ENCODE results near the gene LIN7C. TPM values are rescaled to one million over a fixed set of nuclear protein-coding genes. Genes with fewer than 3 reads are reported as not detected.
A peak's percentile ranks its signal among the peaks of the same experiment; 100 is the strongest.

Gene LIN7C
- total and polyA plus RNA-seq, 2 of the 13 experiments (the other 11 are each of a cell fraction or from before 2014, with no cell fraction given), result 14.8 to 37.2 TPM

GRCh38 chr11:27467181-27467913 is 39.2 kb downstream of the LIN7C start:
- FAIRE-seq (peak; percentile 61), DNase-seq (ENCODE audit: low spot score) (peak; percentile 86), ATAC-seq (peak; percentile 41; the same call in 2 of the 3 replicates)
- 42% methylated on average over 13 of the region's 13 CpGs for WGBS (ENCODE audit: low lambda C conversion rate)
- Histone ChIP-seq H4K20me1 (ENCODE audit: insufficient read depth, low read length) (peaks cover 8% of the 10 kb centered on the region), H3K27ac (ENCODE audit: extremely low read length, insufficient read depth, low read length) (peak overlapping the region; percentile 90), H3K36me3 (replicated peaks in 1 of 2; ENCODE audit: control insufficient read depth in 1 of 2, insufficient read depth in 2 of 2, low read length in 2 of 2) (peaks cover 0 to 1% of the 10 kb centered on the region in 2 experiments; a peak in 1 of 5 replicates), H3K4me1 (ENCODE audit: insufficient read depth, low read length) (peaks cover 66% of the 10 kb centered on the region), H3K9me3 (ENCODE audit: low read length) (no peaks in the 10 kb centered on the region), H3K79me2 (ENCODE audit: insufficient read depth, low read length) (peaks cover 97% of the 10 kb centered on the region), H3K9ac (ENCODE audit: insufficient read depth, low read depth, low read length) (peak overlapping the region; percentile 90), H3K4me3 (replicated peaks in 1 of 3; ENCODE audit: insufficient read depth in 1 of 3, low read depth in 2 of 3, low read length in 3 of 3) (peak overlapping the region; percentile 64 to 92 (median 85); a peak in 5 of 6 replicates), H2AFZ (ENCODE audit: low read length) (no peak overlapping the region), H3K27me3 (ENCODE audit: control insufficient read depth in 1 of 2, insufficient read depth in 2 of 2, low read length in 2 of 2) (no peaks in the 10 kb centered on the region; a peak in 1 of 5 replicates), H3K4me2 (ENCODE audit: low read depth, low read length) (peak overlapping the region; percentile 85)
- CTCF ChIA-PET (ENCODE audit: low intra/inter-chr PET ratio, low total read pairs), result no interaction called here
- POLR2A ChIA-PET, result interaction anchor here (1.1 to 1.2 kb wide), 2 partner anchors 44 to 92 kb away, joined by 3 to 4 read pairs; no protein-coding TSS in a partner anchor
- intact Hi-C loops (cut with micrococcal nuclease; ENCODE audit: unreplicated experiment) (loop anchor here (2.0 kb wide), 1 partner anchor 73 kb away; no protein-coding TSS in a partner anchor), in situ Hi-C loops (cut with HindIII; ENCODE audit: extremely low pct_ligation_motif_present, low pct_unique_long_range_greater_than_20kb) (loop anchor here (5.0 kb wide), 1 partner anchor 70 kb away; no protein-coding TSS in a partner anchor)
- BruUV-seq (replicated peaks), result no TSS peak
- TF ChIP-seq ARID5B (CRISPR knock-in tag; IDR thresholded peaks at IDR 0.05) (peak; percentile 75), SAP130 (CRISPR knock-in tag; IDR thresholded peaks at IDR 0.05; ENCODE audit: low read depth) (peak; percentile 69), ZFP62 (CRISPR knock-in tag; IDR thresholded peaks at IDR 0.05) (no peak), ZNF225 (CRISPR knock-in tag; IDR thresholded peaks at IDR 0.05) (no peak), PHF21A (CRISPR knock-in tag; IDR thresholded peaks at IDR 0.05) (0 out of 2 replicates have a peak, but pooled peaks have one; percentile 25), RERE (CRISPR knock-in tag; IDR thresholded peaks at IDR 0.05; ENCODE audit: low read depth) (no peak), ATRX (CRISPR knock-in tag; IDR thresholded peaks at IDR 0.05; ENCODE audit: borderline replicate concordance) (no peak), TBX2 (CRISPR knock-in tag; IDR thresholded peaks at IDR 0.05; ENCODE audit: borderline replicate concordance) (peak; percentile 30; the same call in 1 of the 2 replicates), ZNF460 (CRISPR knock-in tag; IDR thresholded peaks at IDR 0.05; ENCODE audit: borderline replicate concordance) (peak; percentile 90), RCOR2 (CRISPR knock-in tag; IDR thresholded peaks at IDR 0.05) (peak; percentile 71), ZNF605 (CRISPR knock-in tag; IDR thresholded peaks at IDR 0.05) (0 out of 2 replicates have a peak, but pooled peaks have one; percentile 40), KDM5A (IDR thresholded peaks at IDR 0.05; ENCODE audit: borderline replicate concordance, low read length) (no peak), MATR3 (CRISPR knock-in tag; IDR thresholded peaks at IDR 0.05) (no peak), NFE2L1 (CRISPR knock-in tag; IDR thresholded peaks at IDR 0.05; ENCODE audit: borderline replicate concordance) (no peak), ZNF746 (CRISPR knock-in tag; IDR thresholded peaks at IDR 0.05) (no peak)
